Measurements from ENCODE around the gene ARFGAP2. TPM values are rescaled to one million over a fixed set of nuclear protein-coding genes. Genes with fewer than 3 reads are reported as not detected.

Gene ARFGAP2
- polyA plus RNA-seq, 1 donor from 2014 or later, result 213 TPM

- TF ChIP-seq SMC3 (conservative IDR thresholded peaks at IDR 0.05; ENCODE audit: poor library complexity) (no peak), MXI1 (conservative IDR thresholded peaks at IDR 0.05; ENCODE audit: poor library complexity, severe bottlenecking) (no peak), CTCF (IDR thresholded peaks at IDR 0.05; ENCODE audit: poor library complexity, severe bottlenecking) (no peak), EZH2 (IDR thresholded peaks at IDR 0.05; ENCODE audit: borderline replicate concordance, insufficient read depth, low read length, poor library complexity, severe bottlenecking) (no peak), RAD21 (conservative IDR thresholded peaks at IDR 0.05) (no peak), EP300 (conservative IDR thresholded peaks at IDR 0.05; ENCODE audit: poor library complexity, severe bottlenecking) (no peak), TAF1 (IDR thresholded peaks at IDR 0.05; ENCODE audit: low read depth) (no peak), REST (IDR thresholded peaks at IDR 0.05; ENCODE audit: borderline replicate concordance) (no peak), POLR2AphosphoS5 (IDR thresholded peaks at IDR 0.05) (no peak)
Observed at GRCh38 chr11:47144541-47144940, 32.1 kb downstream of the ARFGAP2 start.

GRCh38 chr11:47143322-47143721 is 33.4 kb downstream of the ARFGAP2 start:
- no peaks in the 10 kb centered on the region for H3K9me3 ChIP-seq (ENCODE audit: low read length)
- no peaks in the 10 kb centered on the region for H3K27me3 ChIP-seq (ENCODE audit: insufficient read depth, low read depth, low read length)
- H3K9ac ChIP-seq (ENCODE audit: low read length), result no peak overlapping the region
- H3K4me3 ChIP-seq (ENCODE audit: low read length), result no peak overlapping the region
- H3F3A ChIP-seq (ENCODE audit: insufficient read depth, low read length, poor library complexity, severe bottlenecking), result no peaks in the 10 kb centered on the region
- no peaks in the 10 kb centered on the region for H3K36me3 ChIP-seq (ENCODE audit: insufficient read depth, low read length)
- no peak overlapping the region for H2AFZ ChIP-seq (ENCODE audit: low read depth, low read length)
- H3K9me2 ChIP-seq (ENCODE audit: insufficient read depth, low read length), result no peaks in the 10 kb centered on the region
- no peaks in the 10 kb centered on the region for H4K20me1 ChIP-seq (ENCODE audit: insufficient read depth)
- H3K4me2 ChIP-seq (ENCODE audit: low read length), result no peak overlapping the region
- no peaks in the 10 kb centered on the region for H3K79me2 ChIP-seq (replicated peaks; ENCODE audit: insufficient read depth, low read length)
- H3K27ac ChIP-seq (ENCODE audit: low read length), result no peak overlapping the region
- TF ChIP-seq CTCF (IDR thresholded peaks at IDR 0.05; ENCODE audit: poor library complexity, severe bottlenecking) (no peak), SMC3 (conservative IDR thresholded peaks at IDR 0.05; ENCODE audit: poor library complexity) (no peak), TAF1 (IDR thresholded peaks at IDR 0.05; ENCODE audit: low read depth) (no peak), POLR2AphosphoS5 (IDR thresholded peaks at IDR 0.05) (no peak), RAD21 (conservative IDR thresholded peaks at IDR 0.05) (no peak), REST (IDR thresholded peaks at IDR 0.05; ENCODE audit: borderline replicate concordance) (no peak), EZH2 (IDR thresholded peaks at IDR 0.05; ENCODE audit: borderline replicate concordance, insufficient read depth, low read length, poor library complexity, severe bottlenecking) (no peak), EP300 (conservative IDR thresholded peaks at IDR 0.05; ENCODE audit: poor library complexity, severe bottlenecking) (no peak), MXI1 (conservative IDR thresholded peaks at IDR 0.05; ENCODE audit: poor library complexity, severe bottlenecking) (no peak)

More at GRCh38 chr11:47144541-47144940, 32.1 kb downstream of the ARFGAP2 start:
- no peak overlapping the region for H3K4me2 ChIP-seq (ENCODE audit: low read length)
- no peaks in the 10 kb centered on the region for H3K9me2 ChIP-seq (ENCODE audit: insufficient read depth, low read length)
- no peaks in the 10 kb centered on the region for H3K36me3 ChIP-seq (ENCODE audit: insufficient read depth, low read length)
- H3K27me3 ChIP-seq (ENCODE audit: insufficient read depth, low read depth, low read length), result no peaks in the 10 kb centered on the region
- no peak overlapping the region for H2AFZ ChIP-seq (ENCODE audit: low read depth, low read length)
- H3K9ac ChIP-seq (ENCODE audit: low read length), result no peak overlapping the region
- H3K4me3 ChIP-seq (ENCODE audit: low read length), result no peak overlapping the region
- H3F3A ChIP-seq (ENCODE audit: insufficient read depth, low read length, poor library complexity, severe bottlenecking), result no peaks in the 10 kb centered on the region
- no peaks in the 10 kb centered on the region for H3K9me3 ChIP-seq (ENCODE audit: low read length)
- H3K79me2 ChIP-seq (replicated peaks; ENCODE audit: insufficient read depth, low read length), result no peaks in the 10 kb centered on the region
- no peak overlapping the region for H3K27ac ChIP-seq (ENCODE audit: low read length)
- no peaks in the 10 kb centered on the region for H4K20me1 ChIP-seq (ENCODE audit: insufficient read depth)
